SHP77 treated with DMSO at 0.1 percent for 48 hours (cell line): ENCODE data around the gene SCAF11.

Source experiments
- DNase-seq: peaks from one replicate; lab custom pipeline; 2025; lab: John Stamatoyannopoulos, UW

Gene SCAF11

DNA sequence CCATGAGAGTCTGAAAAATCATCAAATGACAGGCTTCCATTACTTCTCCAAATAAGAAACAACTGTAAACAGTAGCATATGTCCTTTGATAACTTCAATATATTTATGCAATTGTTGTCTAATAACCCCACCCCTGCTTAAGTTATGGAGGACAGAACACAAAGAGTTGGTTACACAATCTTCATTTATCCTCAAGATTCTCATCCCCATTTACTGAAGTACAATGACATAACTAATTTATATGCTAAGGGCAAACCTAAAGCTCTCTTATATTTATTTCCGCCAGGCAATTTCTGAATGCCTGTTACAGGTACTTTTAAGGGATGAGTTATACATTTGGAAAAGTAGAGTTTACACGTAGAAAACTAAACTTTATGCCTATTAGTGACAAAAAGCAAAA, 12.3 kb downstream of the SCAF11 start:
- no peak for DNase-seq

DNA sequence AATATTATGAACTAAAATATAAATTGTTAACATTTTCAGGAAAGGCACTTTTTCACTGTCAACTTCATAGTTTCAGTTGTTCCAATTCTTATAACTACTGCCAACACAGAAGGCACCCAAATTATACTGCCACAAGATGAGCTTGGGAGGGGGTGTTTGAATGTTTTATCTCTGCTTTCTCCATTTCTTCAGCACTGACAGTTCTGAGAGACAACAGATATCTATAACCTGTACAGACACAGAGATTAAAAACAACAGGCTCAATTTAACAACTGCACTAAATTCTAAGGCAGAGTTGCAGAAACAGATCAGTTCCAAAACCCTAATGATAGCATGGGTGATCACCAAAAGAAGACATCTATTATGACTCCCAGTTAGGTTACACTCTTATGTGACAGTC, 12.8 kb downstream of the SCAF11 start:
- no peak for DNase-seq

DNA sequence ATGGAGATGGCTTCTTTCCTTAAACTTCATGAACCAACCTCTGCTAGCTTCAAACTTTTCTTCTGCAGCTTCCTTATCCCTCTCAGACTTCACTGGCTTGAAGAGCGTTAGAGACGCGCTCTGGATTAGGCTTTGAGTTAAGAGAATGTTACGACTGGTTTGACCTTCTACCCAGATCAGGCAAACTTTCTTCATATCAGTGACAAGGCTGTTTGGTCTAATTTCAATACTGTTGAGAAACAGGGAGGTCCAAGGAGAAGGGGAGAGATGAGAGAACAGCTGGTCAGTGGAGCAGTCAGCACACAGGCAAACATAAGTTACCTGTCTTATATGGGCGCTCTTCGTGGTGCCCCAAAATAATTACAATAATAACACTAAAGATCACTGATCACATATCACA, 14.9 kb downstream of the SCAF11 start:
- DNase-seq: no peak

DNA sequence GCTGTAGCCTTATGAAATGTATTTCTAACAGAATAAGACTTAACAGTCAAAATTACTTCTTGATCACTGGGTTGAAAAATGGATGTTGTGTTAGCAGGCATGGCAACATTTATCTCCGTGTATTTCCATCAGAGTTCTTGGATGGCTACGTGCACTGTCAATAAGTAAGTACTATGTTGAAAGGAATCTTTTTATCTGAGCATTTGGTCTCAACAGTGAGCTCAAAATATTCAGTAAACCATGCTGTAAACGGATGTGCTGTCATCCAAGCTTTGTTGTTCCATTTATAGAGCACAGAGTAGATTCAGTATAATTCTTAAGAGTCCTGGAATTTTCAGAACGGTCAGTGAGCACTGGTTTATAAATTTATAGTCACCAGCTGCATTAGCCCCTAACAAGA, 15.5 kb downstream of the SCAF11 start:
- DNase-seq: no peak

DNA sequence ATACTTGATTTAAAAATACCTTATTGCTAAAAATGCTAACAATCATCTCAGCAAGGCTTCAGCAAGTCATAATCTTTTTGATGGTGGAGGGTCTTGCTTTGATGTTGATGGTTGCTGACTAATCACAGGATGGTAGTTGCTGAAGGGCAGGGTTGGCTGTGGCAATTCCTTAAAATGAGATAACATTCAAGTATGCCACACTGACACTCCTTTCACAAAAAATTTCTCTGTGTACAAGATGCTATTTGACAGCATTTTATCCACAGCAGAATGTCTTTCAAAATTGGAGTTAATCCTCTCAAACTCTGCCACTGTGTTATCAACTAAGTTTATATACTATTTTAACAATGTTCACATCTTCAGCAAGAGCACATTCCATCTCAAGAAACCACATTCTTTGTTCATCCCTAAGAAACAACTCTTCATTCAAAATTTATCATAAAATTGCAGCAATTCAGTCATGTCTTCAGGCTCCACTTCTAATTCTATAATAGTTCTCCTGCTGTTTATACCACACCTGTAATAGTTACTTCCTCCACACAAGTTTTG, 16.1 kb downstream of the SCAF11 start:
- no peak for DNase-seq

DNA sequence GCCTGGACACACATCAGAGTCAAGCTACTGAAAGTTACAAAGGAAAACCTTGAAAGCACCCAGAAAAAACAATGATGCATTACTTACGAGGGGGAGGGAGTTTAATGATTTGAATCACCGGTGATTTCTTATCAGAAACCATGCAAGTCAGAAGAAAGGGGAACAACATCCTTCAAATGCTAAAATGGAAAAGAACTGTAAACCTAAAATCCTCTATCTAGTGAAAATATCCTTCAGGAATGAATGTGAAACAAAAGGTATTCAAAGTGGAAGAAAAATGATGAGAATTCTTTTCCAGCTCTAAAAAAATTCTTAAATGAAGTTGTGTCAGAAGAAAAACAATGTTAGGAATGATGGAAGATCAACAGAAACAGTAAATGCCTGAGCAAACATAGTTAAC, 16.8 kb downstream of the SCAF11 start:
- no peak for DNase-seq

DNA sequence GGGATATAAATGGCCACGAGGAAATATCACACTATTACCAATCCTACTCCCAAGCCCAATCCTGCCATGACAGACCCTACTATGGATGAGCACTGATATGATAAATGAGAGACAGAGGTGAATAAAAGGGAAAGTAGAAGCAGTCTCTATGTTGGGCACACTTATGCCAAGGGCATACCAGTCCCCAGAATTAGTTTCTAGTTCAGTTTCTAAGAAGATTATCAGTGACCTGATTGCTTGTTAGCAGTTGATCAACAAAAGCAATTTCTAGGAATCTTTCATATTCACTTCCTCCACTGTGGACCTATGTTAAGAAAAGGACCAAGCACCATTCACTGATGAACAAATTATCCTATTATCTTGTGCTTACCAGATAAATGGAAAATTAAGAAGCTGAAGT, 20.0 kb downstream of the SCAF11 start:
- DNase-seq: no peak

DNA sequence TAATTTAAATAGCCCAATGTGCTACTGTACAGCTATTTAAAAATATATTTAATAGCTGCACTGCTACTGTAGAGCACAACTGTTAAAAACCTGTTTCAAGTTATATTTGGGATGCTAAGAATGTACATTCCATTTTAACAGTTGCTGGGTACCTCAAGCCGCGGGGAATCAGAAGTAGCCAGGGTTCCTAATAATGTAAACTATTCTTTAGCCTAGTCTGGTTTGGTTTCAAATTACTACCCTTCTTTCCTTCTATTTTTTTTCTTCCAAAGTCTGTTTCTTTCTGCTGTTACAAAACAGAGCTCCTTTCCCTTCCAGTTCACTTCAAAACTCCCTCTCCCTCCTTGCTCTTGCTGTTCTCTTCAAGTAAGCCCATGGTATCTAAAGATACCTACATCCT, 21.3 kb downstream of the SCAF11 start:
- no peak for DNase-seq

DNA sequence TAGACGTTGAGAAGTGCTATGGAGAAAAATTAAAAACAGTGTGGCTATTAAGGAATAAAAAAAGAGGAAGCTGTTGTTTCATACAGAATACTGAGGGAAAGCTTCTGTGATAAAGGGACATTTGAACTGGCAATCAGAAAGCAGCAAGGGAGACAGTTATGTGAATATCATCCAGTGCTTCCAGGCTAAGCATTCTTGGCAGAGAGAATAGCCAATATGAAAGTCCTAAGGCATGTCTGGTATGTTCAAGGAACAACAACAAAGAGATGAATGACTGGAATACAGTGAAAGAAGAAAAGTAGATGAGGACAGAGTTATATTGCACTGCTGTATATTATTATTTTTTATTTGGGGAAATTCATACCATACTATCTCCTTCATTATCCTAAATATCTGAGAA, 23.9 kb downstream of the SCAF11 start:
- DNase-seq: no peak

DNA sequence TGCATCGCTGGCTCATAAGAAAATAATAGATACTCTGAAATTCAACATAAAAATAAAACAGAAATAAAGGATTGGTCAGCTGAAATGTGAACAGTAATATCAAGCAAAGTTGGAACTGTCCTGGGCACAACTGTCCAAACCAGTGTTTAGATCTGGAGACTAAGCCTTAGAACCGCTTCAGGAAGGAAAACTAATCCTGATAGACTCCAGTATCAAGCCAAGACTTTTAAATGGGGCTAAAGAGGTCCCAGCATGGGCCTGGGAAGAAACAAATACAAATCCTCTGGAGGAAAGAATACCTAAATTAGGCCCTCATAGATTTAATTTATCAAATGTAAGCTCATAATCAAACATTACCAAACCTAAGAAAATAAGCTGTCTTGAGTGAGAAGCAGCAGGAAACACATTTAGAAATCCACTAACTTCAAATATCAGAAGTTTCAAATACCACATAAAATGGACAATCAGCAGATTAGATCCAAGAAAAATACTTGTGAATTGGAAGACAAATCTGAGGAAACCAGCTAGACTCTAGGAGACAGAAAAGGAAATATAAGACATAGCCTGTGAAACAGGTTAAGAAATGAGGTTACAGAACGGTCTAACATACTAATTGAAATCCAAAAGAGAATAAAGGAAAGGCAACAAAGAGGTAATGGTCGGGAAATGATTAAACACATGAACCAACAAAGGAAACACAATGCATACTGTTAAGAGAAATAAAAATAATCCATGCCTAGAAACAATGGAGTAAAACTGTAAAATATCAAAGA, 27.6 kb downstream of the SCAF11 start:
- no peak for DNase-seq

DNA sequence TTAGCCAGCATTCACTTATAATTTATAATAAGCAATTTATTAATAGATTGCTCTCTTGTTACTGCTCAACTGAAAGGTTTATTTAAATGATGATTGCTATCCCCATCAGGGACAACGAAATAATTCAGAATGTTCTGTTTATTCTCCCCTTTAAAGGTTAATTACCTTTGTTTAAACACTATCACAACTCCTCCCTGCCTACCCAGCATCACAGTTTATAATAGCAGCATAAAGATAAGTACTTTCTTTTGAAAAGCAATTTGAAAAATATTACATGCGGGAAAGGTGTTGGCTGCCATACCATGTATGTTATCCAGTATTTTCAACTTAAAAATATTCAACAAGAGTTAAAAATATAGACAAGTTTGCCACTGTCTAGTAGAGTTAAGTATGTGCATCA, 30.6 kb downstream of the SCAF11 start:
- DNase-seq: no peak

DNA sequence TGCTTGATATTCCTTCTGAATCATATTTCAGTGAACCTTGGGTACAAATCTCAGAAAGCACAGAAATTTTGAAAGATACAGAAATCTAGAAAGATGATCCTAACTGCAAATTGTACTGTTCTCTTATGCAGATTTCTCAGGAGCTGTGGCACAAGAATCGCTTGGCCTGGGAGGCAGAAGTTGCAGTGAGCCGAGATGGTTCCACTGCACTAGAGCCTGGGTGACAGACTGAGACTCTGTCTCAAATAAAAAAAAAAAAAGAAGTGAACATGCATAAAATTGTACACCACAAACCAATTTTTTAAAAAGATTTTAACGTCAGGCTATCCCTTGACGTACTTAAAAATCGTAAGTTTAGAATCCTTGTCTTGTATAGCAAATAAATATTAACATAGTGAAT, 31.3 kb downstream of the SCAF11 start:
- no peak for DNase-seq

DNA sequence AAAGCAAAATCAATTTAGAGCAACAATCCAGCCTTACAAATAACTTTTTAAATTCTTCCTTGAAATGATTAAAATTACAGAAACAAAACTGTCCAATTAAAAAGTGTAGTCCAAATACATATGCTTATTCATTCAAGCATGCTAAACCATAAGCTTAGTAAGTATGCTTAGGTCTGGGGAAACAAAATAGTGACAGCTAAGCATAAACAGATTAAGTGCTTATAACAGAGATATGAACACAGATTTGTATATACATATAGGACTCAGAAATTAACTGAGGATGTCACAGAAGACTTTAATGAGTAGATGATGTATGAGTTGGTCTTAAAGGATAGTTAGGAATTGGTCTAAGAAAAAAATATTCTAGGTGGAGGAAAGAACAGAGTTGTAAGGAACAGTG, 41.8 kb downstream of the SCAF11 start:
- no peak for DNase-seq

DNA sequence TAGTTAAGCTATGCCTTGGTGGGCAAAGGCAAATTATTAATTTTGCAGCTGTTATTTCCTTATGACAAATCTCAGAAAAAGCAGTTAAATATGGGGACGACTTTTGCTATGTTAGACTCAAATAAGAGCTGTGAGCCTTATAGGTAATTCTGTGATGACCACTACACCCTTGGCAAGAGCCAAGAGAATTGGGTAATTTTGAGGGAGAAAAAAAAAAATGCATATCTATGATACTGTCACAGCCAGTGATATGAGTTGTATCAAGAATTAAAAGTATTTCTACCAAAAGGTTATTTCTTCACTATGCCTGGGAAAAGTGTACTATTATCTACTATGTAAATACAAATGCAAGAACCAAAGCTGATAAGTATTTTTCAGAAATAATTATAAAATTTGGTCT, 43.9 kb downstream of the SCAF11 start:
- DNase-seq: no peak

DNA sequence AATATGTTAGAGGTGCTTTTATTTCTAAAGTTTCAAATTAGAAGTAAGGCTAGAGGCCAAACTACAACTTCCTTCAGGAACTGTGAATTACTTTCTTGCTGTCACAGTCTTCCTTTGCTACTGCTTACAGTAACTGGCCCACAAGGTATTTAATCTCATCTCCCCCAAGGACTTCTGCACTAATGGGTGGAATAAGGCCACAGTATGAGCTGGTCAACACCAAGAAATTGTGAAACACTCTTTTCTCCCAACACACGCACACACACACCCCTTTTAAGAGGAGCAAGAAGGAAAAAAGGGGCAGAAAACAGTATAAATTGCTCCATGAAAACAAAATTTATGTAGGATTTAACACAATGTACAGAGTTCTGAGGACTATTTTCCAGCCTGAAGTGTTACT, 45.6 kb downstream of the SCAF11 start:
- no peak for DNase-seq

DNA sequence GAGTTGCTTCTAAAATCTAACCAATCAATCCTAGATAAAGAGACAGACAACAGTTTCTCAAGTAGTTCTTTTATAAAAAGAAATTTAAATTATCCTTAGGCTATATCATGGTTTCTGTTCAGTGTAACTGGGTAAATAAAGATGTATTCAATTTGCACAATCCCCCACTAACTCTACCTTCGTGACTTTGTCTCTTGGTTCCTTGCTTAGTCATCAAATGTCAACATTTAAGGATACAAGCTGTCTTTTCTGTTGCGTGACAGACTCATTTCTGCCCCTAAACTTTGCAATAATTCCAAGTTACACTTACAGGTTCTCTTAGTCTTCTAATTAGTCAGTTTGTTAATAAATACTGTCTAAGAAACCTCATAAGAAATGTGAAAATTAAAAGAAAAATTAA, 50.6 kb downstream of the SCAF11 start:
- DNase-seq: no peak

DNA sequence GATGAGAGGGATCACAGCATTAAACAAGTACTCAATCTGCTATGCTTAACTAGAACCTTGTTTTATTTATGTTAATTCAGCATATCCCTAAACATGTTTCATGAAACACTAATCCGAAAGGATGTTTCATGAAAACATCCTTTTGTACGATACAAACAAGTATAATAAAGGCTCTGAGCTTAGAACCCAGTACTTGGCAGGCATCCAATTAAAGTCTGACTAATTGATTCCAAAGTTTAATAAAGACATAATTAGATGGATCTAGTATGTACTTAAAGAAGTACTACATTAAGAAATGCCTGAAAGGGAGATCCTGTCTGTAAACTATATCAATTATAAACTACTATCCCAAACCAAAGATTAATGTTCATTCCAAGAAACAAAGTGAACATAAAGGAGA, 51.8 kb downstream of the SCAF11 start:
- DNase-seq: no peak

DNA sequence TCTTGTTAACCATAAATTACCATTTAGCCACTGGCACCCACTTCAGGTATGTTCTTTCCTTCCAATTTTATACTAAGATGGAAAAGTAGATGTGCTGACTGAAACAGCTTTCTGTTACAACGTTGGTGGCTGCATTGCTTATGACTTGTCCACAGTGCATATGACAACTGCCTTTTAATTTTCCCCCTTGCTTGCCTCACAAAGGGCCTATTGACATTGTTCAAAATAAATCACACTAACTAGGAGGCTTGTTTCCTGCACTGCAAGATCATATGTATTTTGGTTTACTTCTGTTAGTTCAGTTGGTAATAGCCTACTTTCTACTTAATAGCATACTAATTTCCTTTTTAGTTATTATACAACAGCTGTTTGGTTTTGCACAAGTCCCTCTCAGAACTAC, 55.4 kb downstream of the SCAF11 start:
- no peak for DNase-seq

DNA sequence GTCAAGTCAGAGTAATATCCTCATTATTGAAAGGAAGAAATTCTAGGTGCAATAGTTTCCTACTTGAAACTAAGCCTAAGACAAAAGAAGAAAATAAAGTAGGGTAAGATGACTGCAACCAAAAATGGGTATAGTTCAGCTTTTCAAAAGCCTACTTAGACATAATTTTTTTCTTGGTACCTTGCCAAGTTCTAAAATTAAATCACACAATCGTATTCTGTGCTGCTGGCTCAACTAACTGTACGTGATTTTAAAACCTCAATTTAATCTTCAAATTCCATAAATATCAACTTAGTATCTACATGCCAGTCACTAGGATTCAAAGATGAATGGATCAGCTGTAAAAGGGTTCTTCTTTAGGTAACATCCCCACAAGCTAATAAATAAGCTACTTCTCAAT, 56.9 kb downstream of the SCAF11 start:
- no peak for DNase-seq

DNA sequence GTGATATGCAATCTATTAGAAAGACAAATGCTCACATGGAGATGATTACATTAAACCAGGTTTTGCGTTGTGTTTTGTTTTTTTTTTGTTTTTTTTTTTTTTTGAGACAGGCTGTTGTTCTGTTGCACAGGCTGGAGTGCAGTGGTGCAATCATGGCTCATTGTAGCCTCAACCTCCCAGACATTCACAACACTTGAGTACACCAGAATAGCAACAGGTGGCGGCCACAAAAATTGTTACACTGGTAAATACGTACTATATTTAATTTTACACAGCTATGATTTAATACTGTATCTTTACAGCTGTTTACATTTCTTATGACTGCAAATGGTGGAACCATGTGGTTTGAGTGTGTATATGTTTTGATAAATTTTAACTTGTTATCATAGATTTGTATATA, 60.0 kb downstream of the SCAF11 start:
- DNase-seq: no peak

DNA sequence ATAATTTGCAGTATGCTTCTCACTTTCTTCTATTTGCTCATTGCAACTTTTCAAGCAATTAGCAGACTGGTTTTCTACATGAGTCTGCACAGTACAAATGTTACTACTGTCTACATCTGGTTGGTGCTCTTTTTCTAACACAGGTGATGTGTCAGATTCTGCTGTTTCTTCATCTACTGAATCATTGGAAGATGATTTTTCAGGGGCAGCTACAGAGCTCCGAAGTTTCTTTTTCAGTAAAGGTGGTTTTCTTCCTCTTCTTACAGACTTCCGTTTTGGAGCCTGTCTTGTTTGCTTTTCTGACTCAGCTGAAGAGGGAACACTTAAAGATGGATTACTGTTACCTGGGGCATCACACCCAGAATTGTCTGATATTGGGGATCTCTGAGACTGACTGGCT, 62.1 kb downstream of the SCAF11 start:
- no peak for DNase-seq

DNA sequence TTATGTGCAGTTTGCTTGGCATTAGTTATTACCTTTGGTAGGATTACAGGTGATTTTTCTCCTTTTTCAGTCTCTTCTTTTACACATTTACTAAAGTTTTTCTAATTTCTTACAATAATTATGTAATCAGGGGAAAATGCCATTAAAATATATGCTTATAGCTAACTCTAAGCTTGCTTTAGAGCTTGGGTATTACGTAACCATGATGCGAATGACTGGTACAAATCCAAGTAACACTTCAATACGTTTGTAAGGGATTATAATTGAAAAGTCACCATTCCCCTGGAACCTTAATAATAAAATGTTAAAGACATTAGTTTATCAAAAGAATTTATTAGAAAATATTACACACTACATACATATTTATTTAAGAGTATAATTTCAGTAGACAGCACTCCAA, 71.6 kb downstream of the SCAF11 start:
- no peak for DNase-seq

DNA sequence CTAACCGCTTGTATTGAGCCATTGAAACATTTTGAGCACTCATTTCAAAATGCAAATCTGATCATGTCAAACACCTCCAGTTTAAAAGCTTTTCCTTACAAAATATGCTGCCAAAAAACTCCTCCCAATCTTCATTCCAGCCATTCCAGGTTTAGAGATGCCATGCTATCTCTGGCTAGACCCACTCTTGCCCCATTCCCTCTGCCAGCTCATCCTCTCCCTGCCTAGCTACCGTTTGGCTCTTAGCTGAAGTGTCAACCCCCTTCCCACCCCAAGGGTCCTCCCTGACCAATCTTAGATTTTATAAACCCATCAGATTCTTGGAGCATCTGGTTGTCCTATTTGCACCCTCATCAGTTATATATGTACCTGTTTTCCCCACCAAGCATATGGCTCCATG, 75.0 kb downstream of the SCAF11 start:
- DNase-seq: no peak

DNA sequence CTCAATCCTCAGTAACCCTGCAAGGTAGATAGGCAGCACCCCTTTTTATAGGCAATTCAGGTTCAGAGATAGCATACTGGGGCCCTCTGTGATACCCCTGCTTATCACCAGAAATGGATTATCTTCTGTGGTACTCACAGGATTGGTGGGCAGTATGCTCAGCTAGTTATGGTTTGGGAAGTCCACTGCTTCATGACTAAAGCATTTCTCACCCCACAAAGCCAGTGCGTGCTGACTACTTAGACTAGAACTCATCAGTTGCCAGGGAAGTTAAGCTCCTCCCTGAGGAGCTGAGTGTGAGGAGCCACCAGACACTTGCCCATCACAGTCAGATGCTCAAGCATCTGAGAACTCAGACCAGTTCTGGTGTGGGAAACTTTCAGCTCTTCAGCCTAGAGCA, 76.3 kb downstream of the SCAF11 start:
- DNase-seq: no peak
